Right ventricle myocardium superior (tissue), 1 donor: ENCODE measurements around the gene DAPK2. TPM values are rescaled to one million over a fixed set of nuclear protein-coding genes. Genes with fewer than 3 reads are reported as not detected.
"Not testable (repeated sequence)": the region's sequence is repeated elsewhere in the genome, so short reads cannot be mapped to it uniquely, and the experiment has no call there.

Source experiments
- ATAC-seq: fragments of 200-7000 bp; cut with Tn5 transposase; one replicate; pipeline ENCODE4 v1.9.1; 2020; ENCODE audit warnings: mild to moderate bottlenecking; ENCODE audit not compliant: poor library complexity
- DNase-seq: peaks from one replicate; pipeline ENCODE4 v3.0.0-alpha.2; 2020
- intact Hi-C: fragments of 100-400 bp; cut with DNase I; formaldehyde crosslinking; loops from one replicate; pipeline ENCODE4 v1.11.2; 2022
- long read RNA-seq: library from polyadenylated mRNA; unstranded; transcript quantifications from one replicate; pipeline ENCODE4 v2.0.0, GENCODE V29; 2021
- total RNA-seq: library from RNA; stranded (reverse); fragmentation: NEBNext Ultra II Directional; extraction: Animal tissue kit (Norgen Biotek cat#: 25700); gene quantifications from one replicate; pipeline ENCODE4 v1.2.1, GENCODE V29; 2021
- donor health status: DM: no; HTN: yes; CAD: no; lungs with severe emphysema.

Gene DAPK2
- total RNA-seq = 48.2 TPM
- long read RNA-seq, transcript DAPK2-202 (12 exons, 1,741 nt) = major isoform, 88 of 168 reads
- long read RNA-seq, partial matches to known transcripts = 10 of 168 reads
- long read RNA-seq, other reads (novel, unspliced or antisense) = 69 of 168 reads

DNA sequence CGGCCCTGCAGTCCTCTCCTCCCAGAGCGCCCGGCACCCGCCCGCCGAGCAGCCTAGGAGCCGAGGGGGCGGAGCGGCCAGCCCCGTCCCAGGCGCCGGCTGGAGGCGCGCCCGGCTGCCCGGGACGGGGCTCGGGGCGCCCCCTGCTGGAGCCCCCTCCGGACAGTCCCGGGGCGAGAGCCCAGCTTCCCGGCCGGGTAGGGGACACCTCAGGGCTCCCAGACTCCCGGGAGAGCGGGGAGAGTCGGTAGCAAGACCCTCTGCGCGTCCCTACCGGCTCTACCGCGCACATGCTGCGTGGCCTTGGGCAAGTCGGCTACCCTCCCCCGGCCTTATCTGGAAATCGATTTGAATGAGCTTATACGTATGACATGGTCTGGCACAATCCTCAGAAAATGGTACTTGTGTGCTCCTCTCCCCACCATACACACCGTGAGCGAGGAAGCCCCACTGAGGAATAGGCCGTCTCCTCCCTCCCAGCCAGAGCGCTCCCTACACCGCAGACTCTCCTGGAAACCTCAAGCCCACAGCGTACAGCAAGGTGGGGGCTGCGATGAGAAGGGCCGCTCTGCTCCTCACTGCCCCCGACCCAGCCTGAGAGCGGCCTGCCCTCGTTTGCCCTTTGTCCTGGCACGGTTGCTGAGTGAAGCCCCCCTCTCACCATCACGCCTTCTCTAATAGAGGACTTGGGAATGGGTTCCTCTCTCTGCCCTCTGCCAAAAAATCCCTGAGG is at the start of gene DAPK2:
TSS of gene DAPK2 (minus strand) at position 65 of the 733 bp plus-strand sequence. CDS start 6,224 bp downstream, outside the sequence.
- peak; percentile 88 for DNase-seq
- ATAC-seq = peak; percentile 88
- intact Hi-C loops = loop anchor here (10.0 kb wide), 3 partner anchors 62 to 132 kb away; no protein-coding TSS in a partner anchor

- intact Hi-C loops = loop anchor here (5.0 kb wide), 1 partner anchor 57 kb away; the partner anchor contains the start of gene SNX22
- no peak for DNase-seq
- ATAC-seq = no peak
Measured at GRCh38 chr15:64095431-64095794, 49.1 kb upstream of the DAPK2 start.

DNA sequence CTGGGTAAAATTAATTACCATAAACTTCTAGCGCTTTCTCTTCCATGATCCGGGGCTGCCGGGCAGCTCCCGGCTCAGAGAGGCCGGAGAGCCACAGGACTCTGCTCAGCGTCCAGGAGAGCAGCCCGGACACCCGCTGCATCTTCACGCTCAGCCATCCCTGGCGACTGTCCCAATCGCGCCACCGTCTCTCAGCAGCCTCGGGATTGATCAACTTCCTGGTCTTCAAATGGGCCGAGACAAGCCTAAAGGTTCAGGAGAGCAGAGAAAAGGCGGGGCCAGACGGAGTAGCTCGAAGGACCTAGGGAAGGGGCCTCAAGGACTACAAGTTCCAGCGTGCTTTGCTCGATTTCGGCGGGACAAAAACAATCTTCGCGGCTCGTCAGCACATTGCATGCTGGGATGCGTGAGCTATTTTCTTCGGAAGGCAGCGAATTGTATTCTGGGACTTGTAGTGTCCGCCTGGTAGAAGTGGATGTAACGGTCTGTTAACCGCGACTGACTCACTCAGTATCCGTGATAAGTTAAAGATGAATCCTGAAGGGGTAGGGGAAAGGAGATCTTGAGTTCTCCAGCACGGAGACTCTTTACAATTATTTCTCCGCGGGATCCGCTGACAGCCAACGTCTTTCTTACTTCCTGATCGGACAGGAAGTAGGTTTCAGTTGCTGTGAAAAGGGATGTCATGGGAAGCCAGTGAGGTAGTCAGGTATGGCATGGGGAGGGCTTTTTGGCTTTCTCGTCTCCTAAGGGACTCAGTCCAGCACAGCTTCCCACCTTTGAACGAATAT is 47.5 kb upstream of the DAPK2 start, which contains the start of gene CIAO2A:
TSS of gene CIAO2A (minus strand) at position 212 of the 791 bp plus-strand sequence. CDS start at position 142, 70 bp downstream.
- ATAC-seq (peak; percentile 86), DNase-seq (peak; percentile 95)
- intact Hi-C loops = no loop called here

DNA sequence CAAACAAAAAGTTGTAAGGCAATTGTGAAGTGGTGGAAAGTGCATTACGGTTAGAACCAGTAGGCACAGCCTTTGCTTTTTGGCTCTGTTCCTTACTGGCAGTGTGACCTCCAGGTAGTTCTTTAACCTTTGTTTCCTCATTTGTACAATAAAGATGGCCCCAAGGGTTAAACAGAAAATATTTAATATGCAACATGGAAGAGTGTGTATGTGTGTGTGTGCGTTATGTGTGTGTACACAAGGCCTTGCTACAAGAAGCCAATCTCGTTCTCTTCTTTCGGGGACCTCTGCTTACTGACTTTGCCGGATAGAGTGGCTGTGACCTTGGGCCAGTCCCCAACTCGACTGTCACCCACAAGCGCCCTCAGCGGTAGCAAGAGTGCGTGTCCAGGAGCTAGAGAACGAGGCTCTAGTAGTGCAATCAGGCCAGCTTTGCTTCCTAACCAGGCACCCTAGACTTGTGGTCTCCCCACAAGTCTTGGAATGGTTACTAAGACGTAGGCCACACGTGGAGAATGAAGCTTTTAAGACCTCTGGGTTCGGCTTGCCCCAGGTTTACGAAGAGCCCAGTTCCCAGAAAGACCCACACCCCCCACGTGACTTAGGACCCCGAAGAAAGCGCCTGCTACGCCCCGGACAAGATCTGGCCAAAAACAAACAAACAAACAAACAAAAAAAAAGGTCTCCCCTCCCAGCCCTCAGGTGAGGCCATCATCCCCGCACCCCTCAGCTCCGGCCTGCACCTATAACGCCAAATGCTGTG is 46.8 kb upstream of the DAPK2 start:
- intact Hi-C loops = no loop called here
- peak; percentile 66 for DNase-seq
- peak; percentile 53 for ATAC-seq

GRCh38 chr15:64092075-64092820 is 46.0 kb upstream of the DAPK2 start:
- DNase-seq (no peak), ATAC-seq (no peak)
- intact Hi-C loops = no loop called here

- intact Hi-C loops = no loop called here
- ATAC-seq = no peak
- no peak for DNase-seq
Measured at GRCh38 chr15:64090527-64090926, 44.2 kb upstream of the DAPK2 start.

DNA sequence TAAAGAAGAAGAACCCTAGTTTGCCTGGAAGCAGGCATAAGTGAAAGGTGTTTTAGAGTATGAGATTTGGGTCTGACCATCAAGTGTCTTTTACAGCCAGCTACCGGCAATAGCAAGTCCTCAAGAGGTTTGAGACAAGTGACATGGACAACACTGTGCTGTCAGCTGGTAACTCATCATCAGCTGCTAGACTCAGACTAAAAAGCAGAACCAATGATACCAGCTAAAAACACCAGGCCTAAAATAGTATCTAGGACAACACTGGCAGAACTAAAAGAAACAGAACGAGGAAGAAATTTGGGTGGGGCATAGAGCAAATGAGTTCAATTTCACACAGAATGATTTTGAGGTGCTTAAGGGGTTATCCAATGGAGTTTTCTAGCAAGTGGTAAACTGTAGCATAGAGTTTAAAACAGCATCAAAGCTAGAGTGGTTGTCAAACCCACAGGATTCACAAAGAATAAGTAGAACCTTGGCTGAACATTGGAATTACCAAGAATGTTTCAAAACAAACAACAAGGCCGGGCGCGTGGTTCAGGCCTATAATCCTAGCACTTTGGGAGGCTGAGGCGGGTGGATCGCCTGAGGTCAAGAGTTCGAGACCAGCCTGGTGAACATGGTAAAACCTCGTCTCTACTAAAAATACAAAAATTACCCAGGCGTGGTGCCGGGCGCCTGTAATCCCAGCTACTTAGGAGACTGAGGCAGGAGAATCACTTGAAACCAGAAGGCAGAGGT is 43.4 kb upstream of the DAPK2 start:
- ATAC-seq (peak; percentile 14), DNase-seq (no peak)
- intact Hi-C loops = no loop called here

GRCh38 chr15:64082757-64083156 is 36.5 kb upstream of the DAPK2 start:
- intact Hi-C loops = no loop called here
- DNase-seq = no peak
- no peak for ATAC-seq

GRCh38 chr15:64073496-64073895 is 27.2 kb upstream of the DAPK2 start:
- DNase-seq, ATAC-seq, intact Hi-C loops: not testable (repeated sequence)

DNA sequence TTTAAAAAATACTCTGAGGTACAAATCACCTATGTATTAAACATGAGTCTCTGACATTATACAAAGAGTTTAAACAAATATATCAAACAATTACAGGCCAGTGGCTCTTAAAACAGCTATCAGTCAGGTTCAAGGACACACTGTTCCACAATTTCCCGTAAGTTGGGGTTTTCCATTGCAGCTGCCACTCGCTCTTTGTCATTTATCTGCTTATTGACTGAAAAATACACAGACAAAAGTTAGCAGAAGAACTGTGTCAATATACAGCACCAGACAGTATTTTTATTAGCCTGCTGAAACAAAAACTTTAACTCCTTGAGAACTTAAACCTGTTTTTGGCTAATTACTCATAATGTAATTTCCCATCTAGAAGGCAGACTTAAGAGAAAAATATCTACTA is 26.5 kb upstream of the DAPK2 start:
- ATAC-seq (no peak), DNase-seq (no peak)
- intact Hi-C loops = no loop called here

- no peak for DNase-seq
- intact Hi-C loops = no loop called here
- no peak for ATAC-seq
Measured at GRCh38 chr15:64071931-64072765, 25.9 kb upstream of the DAPK2 start.

DNA sequence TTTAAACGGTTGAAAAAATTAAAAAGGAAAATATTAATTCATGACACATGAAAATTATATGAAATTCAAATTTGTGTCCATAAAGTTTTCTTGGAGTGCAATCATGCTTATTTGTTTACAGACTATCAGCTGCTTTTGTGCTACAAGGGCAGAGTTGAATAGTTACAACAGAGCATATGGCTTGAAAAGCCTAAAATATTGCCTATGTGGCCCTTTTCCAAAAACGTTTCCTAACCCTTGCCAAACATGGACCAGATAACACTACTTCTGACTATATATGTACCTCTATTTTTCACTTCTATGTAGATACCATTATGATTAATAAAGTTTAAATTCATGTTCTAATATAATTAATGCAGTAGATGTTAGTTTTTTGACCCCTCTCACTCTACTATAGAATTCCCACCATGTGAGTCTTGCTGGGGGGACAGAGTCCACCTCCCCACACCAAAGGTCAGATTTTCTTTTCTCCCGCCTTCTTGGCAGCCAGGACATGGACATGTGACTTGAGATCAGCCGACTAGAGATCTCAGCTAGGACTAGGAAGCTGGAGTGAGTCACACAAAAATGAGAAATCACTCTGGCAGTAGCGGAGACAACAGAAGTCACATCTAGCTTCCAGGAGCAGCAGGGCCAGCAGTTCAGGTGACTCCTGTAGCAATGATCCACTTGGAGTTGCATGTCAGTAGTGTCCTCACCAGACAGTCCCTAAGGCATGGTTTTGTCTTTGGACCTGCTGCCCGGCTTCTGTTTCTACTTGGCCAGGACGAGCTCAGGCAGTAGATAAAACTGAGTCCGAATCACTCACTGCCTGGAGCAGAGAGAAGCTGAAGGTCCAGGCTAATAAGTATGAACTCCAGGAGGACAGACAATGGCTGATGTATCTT is 24.9 kb upstream of the DAPK2 start:
- intact Hi-C loops = no loop called here
- no peak for DNase-seq
- ATAC-seq = peak; percentile 69

DNA sequence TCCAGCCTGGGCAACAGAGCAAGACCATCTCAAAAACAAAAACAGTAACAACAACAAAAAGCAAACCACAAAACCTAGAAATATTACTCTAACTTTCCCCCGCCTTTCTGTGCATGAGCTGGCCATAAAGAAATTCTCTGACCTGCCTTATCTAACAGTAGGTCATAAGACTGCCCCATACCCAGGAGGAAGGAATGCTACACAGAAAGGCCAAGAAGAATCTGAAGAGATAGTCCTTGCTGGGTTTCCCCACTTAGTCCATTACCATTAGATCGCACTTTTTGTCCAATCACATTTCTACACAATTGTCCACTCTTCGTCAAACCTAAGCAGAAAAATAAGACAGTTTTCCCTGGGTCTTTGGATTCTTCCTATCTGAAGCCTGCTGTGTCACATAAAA is 23.8 kb upstream of the DAPK2 start:
- DNase-seq (no peak), ATAC-seq (no peak)
- intact Hi-C loops = no loop called here

GRCh38 chr15:64068133-64068532 is 21.8 kb upstream of the DAPK2 start:
- intact Hi-C loops = loop anchor here (5.0 to 10.0 kb wide), 2 partner anchors 173 to 316 kb away; no protein-coding TSS in a partner anchor
- ATAC-seq (no peak), DNase-seq (no peak)

GRCh38 chr15:64067564-64068030 is 21.3 kb upstream of the DAPK2 start:
- ATAC-seq (peak; percentile 83), DNase-seq (peak; percentile 60)
- intact Hi-C loops = loop anchor here (5.0 to 10.0 kb wide), 2 partner anchors 173 to 315 kb away; no protein-coding TSS in a partner anchor
